ENCODE measurements around the gene LCLAT1.

Gene LCLAT1

DNA sequence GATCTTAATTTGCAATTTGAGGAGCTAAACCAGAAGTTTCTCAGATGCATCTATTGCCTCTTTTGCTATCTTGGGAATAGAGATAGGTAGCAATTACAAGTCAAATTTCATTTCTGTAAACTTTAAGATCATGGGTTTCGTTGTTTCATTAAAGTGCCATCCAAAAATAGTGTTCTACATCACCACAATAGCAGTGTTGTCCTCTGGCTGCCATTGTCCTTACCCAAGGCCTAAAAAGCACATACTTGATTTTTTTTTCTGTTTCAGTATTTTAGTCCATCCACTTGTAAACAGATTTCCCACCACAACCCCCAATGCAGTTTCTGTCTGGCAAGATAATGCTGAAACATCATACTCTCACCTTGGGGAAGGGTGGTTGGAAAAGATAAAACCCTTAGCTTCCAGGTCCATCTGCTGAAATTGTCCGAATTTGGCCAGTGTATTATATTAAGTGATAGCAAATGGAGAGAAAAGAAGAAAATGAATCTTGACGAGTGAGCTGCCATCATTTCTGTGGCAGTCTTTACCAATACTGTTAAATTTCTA is 136.2 kb downstream of the LCLAT1 start:
- CTCF ChIA-PET = no interaction called here
- Histone ChIP-seq H3K27me3 (replicated peaks in 2 of 5; ENCODE audit: control insufficient read depth in 4 of 5, insufficient read depth in 5 of 5, low read length in 4 of 5) (no peaks in the 10 kb centered on the region), H3K36me3 (ENCODE audit: control insufficient read depth in 4 of 4, insufficient read depth in 4 of 4, low read length in 3 of 4) (peaks cover 0 to 7% (median 1%) of the 10 kb centered on the region in 4 experiments), H3K27ac (ENCODE audit: insufficient read depth in 1 of 2, low read depth in 1 of 2, low read length in 2 of 2, poor library complexity in 1 of 2, severe bottlenecking in 2 of 2) (no peak overlapping the region), H3K4me3 (ENCODE audit: control insufficient read depth in 1 of 7, extremely low read depth in 1 of 7, insufficient read depth in 4 of 7, low read depth in 2 of 7, low read length in 6 of 7) (no peak overlapping the region), H3K9me3 (ENCODE audit: control extremely low read depth in 1 of 5, control insufficient read depth in 4 of 5, insufficient read depth in 2 of 5, low read depth in 1 of 5, low read length in 4 of 5) (peaks cover 0 to 4% (median 0%) of the 10 kb centered on the region in 5 experiments), H3K4me1 (ENCODE audit: control extremely low read depth in 1 of 4, control insufficient read depth in 4 of 4, insufficient read depth in 4 of 4, low read length in 3 of 4) (peaks cover 4 to 17% (median 5%) of the 10 kb centered on the region in 4 experiments)
- 100% methylated on average over 2 of the region's 3 CpGs for WGBS (ENCODE audit: insufficient coverage)
- peak in 2 of 3 donors; percentile 3 to 28 for DNase-seq
- POLR2A ChIA-PET = interaction anchor here (0.6 kb wide), 1 partner anchor 89 kb away, joined by 3 read pairs; no protein-coding TSS in a partner anchor

DNA sequence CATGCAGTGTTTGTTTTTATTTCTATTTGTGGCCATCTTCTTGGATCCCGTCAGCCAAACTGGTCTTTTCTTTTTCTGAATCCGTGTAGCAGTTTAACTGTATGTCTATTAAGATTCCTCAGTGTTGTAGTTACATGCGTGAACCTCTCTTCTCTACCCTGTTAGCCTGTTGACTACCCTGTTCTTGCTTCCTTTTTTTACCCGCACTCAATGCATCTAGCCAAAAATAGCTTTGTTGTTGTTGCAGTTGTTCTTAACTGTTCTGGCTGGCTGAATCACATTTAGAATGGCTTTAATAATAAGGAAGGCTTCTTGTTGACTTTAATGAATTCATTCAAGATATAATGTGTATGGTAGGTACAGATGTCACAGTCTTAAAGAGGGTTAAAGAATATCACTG is 137.1 kb downstream of the LCLAT1 start:
- no CpG with 5 or more reads among the region's 4 CpGs for whole genome bisulfite sequencing (ENCODE audit: insufficient coverage)
- peaks cover 4 to 17% (median 5%) of the 10 kb centered on the region in 4 experiments for H3K4me1 ChIP-seq (ENCODE audit: control extremely low read depth in 1 of 4, control insufficient read depth in 4 of 4, insufficient read depth in 4 of 4, low read length in 3 of 4)
- peaks cover 0 to 4% (median 0%) of the 10 kb centered on the region in 5 experiments for H3K9me3 ChIP-seq (ENCODE audit: control extremely low read depth in 1 of 5, control insufficient read depth in 4 of 5, insufficient read depth in 2 of 5, low read depth in 1 of 5, low read length in 4 of 5)
- H3K4me3 ChIP-seq (ENCODE audit: control insufficient read depth in 1 of 7, extremely low read depth in 1 of 7, insufficient read depth in 4 of 7, low read depth in 2 of 7, low read length in 6 of 7) = no peak overlapping the region
- H3K27ac ChIP-seq (ENCODE audit: insufficient read depth in 1 of 2, low read depth in 1 of 2, low read length in 2 of 2, poor library complexity in 1 of 2, severe bottlenecking in 2 of 2) = no peak overlapping the region
- ChIA-PET POLR2A (interaction anchor here (0.6 kb wide), 1 partner anchor 90 kb away, joined by 3 read pairs; no protein-coding TSS in a partner anchor), CTCF (no interaction called here)
- H3K36me3 ChIP-seq (ENCODE audit: control insufficient read depth in 4 of 4, insufficient read depth in 4 of 4, low read length in 3 of 4) = peaks cover 0 to 7% (median 1%) of the 10 kb centered on the region in 4 experiments
- DNase-seq = peak in 2 of 3 donors; percentile 30 to 48
- no peaks in the 10 kb centered on the region for H3K27me3 ChIP-seq (replicated peaks in 2 of 5; ENCODE audit: control insufficient read depth in 4 of 5, insufficient read depth in 5 of 5, low read length in 4 of 5)

DNA sequence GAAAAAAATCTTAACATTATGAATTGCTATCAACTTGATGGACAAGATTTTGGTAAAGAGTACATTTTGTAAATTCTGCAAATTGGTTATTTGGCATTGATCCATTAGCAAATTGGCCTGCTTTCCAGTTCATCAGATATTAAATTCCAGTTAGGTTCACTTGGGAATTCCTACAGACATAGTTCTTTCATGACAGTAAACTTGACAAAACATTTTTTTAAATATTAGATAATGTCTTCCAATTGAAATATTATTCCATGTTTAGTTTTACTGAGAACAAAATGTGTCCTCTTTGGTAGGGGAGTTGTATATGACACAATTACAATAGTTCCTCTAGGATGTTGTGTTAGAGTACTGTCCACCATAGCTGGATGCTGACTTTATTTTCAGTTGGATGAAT is 141.9 kb downstream of the LCLAT1 start:
- CTCF ChIA-PET = no interaction called here
- Histone ChIP-seq H3K27ac (ENCODE audit: insufficient read depth in 1 of 2, low read depth in 1 of 2, low read length in 2 of 2, poor library complexity in 1 of 2, severe bottlenecking in 2 of 2) (no peak overlapping the region), H3K9me3 (ENCODE audit: control extremely low read depth in 1 of 5, control insufficient read depth in 4 of 5, insufficient read depth in 2 of 5, low read depth in 1 of 5, low read length in 4 of 5) (peaks cover 0 to 4% (median 0%) of the 10 kb centered on the region in 5 experiments), H3K27me3 (replicated peaks in 2 of 5; ENCODE audit: control insufficient read depth in 4 of 5, insufficient read depth in 5 of 5, low read length in 4 of 5) (no peaks in the 10 kb centered on the region), H3K4me1 (ENCODE audit: control extremely low read depth in 1 of 4, control insufficient read depth in 4 of 4, insufficient read depth in 4 of 4, low read length in 3 of 4) (peaks cover 1 to 5% (median 3%) of the 10 kb centered on the region in 4 experiments), H3K4me3 (ENCODE audit: control insufficient read depth in 1 of 7, extremely low read depth in 1 of 7, insufficient read depth in 4 of 7, low read depth in 2 of 7, low read length in 6 of 7) (no peak overlapping the region), H3K36me3 (ENCODE audit: control insufficient read depth in 4 of 4, insufficient read depth in 4 of 4, low read length in 3 of 4) (peaks cover 0 to 5% (median 1%) of the 10 kb centered on the region in 4 experiments)
- POLR2A ChIA-PET = no interaction called here
- no peak for DNase-seq

DNA sequence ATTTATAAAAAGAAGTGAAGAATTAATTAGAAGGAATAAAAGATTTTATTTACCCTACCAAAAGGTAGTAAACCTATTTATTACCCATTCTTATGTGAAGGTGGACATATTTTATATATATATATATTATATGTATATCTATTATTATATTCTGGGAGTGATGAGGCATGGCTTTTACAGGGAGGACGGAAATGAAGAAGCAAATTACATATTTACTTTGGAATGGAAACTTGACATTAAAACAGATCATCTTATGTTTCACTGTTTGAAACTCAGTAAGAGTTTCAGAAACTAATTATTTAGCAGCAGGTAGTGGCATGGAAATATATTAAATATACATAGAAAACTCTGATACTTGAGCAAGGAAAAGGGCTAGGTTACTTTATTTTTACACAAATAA is 143.4 kb downstream of the LCLAT1 start:
- ChIA-PET CTCF (no interaction called here), POLR2A (no interaction called here)
- Histone ChIP-seq H3K36me3 (ENCODE audit: control insufficient read depth in 4 of 4, insufficient read depth in 4 of 4, low read length in 3 of 4) (peaks cover 0 to 3% (median 0%) of the 10 kb centered on the region in 4 experiments), H3K4me3 (ENCODE audit: control insufficient read depth in 1 of 7, extremely low read depth in 1 of 7, insufficient read depth in 4 of 7, low read depth in 2 of 7, low read length in 6 of 7) (no peak overlapping the region), H3K4me1 (ENCODE audit: control extremely low read depth in 1 of 4, control insufficient read depth in 4 of 4, insufficient read depth in 4 of 4, low read length in 3 of 4) (no peaks in the 10 kb centered on the region), H3K27me3 (replicated peaks in 2 of 5; ENCODE audit: control insufficient read depth in 4 of 5, insufficient read depth in 5 of 5, low read length in 4 of 5) (no peaks in the 10 kb centered on the region), H3K9me3 (ENCODE audit: control extremely low read depth in 1 of 5, control insufficient read depth in 4 of 5, insufficient read depth in 2 of 5, low read depth in 1 of 5, low read length in 4 of 5) (no peaks in the 10 kb centered on the region), H3K27ac (ENCODE audit: insufficient read depth in 1 of 2, low read depth in 1 of 2, low read length in 2 of 2, poor library complexity in 1 of 2, severe bottlenecking in 2 of 2) (no peak overlapping the region)
- whole genome bisulfite sequencing (ENCODE audit: insufficient coverage) = no CpG with 5 or more reads among the region's 1 CpG
- no peak for DNase-seq

DNA sequence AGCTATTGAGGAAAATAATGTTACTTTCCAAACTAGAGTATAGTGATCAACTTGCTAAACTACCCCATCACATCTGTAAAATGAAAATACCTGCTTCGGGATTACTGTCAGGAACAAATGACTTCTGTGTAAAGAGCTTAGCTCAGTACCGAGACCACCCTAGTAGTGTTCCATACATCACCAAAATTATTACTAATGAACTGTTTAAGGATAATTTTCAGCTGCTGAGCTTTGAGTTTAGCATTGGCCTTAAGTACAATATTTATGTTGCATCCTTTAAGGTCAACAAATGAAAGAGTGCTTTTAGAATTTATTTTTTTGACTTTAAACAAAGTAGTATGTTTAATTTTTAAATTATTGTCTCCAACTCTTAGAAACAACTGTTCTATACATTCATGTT is 144.1 kb downstream of the LCLAT1 start:
- peaks cover 0 to 4% (median 0%) of the 10 kb centered on the region in 4 experiments for H3K36me3 ChIP-seq (ENCODE audit: control insufficient read depth in 4 of 4, insufficient read depth in 4 of 4, low read length in 3 of 4)
- no peak for DNase-seq
- no peak overlapping the region for H3K4me3 ChIP-seq (ENCODE audit: control insufficient read depth in 1 of 7, extremely low read depth in 1 of 7, insufficient read depth in 4 of 7, low read depth in 2 of 7, low read length in 6 of 7)
- 100% methylated on average over 1 of the region's 2 CpGs for WGBS (ENCODE audit: insufficient coverage)
- peaks cover 0 to 5% (median 0%) of the 10 kb centered on the region in 5 experiments for H3K9me3 ChIP-seq (ENCODE audit: control extremely low read depth in 1 of 5, control insufficient read depth in 4 of 5, insufficient read depth in 2 of 5, low read depth in 1 of 5, low read length in 4 of 5)
- H3K27me3 ChIP-seq (replicated peaks in 2 of 5; ENCODE audit: control insufficient read depth in 4 of 5, insufficient read depth in 5 of 5, low read length in 4 of 5) = no peaks in the 10 kb centered on the region
- POLR2A ChIA-PET = no interaction called here
- no peaks in the 10 kb centered on the region for H3K4me1 ChIP-seq (ENCODE audit: control extremely low read depth in 1 of 4, control insufficient read depth in 4 of 4, insufficient read depth in 4 of 4, low read length in 3 of 4)
- CTCF ChIA-PET = no interaction called here
- H3K27ac ChIP-seq (ENCODE audit: insufficient read depth in 1 of 2, low read depth in 1 of 2, low read length in 2 of 2, poor library complexity in 1 of 2, severe bottlenecking in 2 of 2) = no peak overlapping the region

DNA sequence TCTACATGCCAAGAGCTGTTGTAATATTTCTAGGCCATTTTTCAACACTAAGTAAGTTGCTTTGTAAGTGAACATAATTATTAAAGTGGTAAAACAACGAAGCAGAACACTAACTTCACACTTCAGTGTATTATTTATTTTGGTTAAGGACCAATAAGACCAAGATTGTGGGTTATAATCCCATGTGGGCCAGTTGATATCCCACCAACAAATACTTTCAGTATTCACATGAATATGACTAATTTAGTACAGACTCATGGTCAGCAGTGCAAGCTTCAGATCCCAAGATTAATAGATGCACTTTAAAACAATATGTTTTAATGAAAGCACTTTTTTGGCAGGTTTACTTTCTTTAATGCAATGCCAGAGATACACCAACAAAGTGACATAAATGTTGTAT is 154.3 kb downstream of the LCLAT1 start:
- no peaks in the 10 kb centered on the region for H3K4me1 ChIP-seq (ENCODE audit: control extremely low read depth in 1 of 4, control insufficient read depth in 4 of 4, insufficient read depth in 4 of 4, low read length in 3 of 4)
- no CpG with 5 or more reads among the region's 1 CpG for WGBS (ENCODE audit: insufficient coverage)
- ChIA-PET POLR2A (no interaction called here), CTCF (interaction anchor here (0.7 to 1.3 kb wide), 2 partner anchors 110 to 357 kb away, joined by 3 to 4 read pairs; no protein-coding TSS in a partner anchor)
- no peak overlapping the region for H3K27ac ChIP-seq (ENCODE audit: insufficient read depth in 1 of 2, low read depth in 1 of 2, low read length in 2 of 2, poor library complexity in 1 of 2, severe bottlenecking in 2 of 2)
- H3K36me3 ChIP-seq (ENCODE audit: control insufficient read depth in 4 of 4, insufficient read depth in 4 of 4, low read length in 3 of 4) = peaks cover 0 to 7% (median 2%) of the 10 kb centered on the region in 4 experiments
- DNase-seq = no peak
- H3K4me3 ChIP-seq (ENCODE audit: control insufficient read depth in 1 of 7, extremely low read depth in 1 of 7, insufficient read depth in 4 of 7, low read depth in 2 of 7, low read length in 6 of 7) = no peak overlapping the region
- no peaks in the 10 kb centered on the region for H3K27me3 ChIP-seq (replicated peaks in 2 of 5; ENCODE audit: control insufficient read depth in 4 of 5, insufficient read depth in 5 of 5, low read length in 4 of 5)
- H3K9me3 ChIP-seq (ENCODE audit: control extremely low read depth in 1 of 5, control insufficient read depth in 4 of 5, insufficient read depth in 2 of 5, low read depth in 1 of 5, low read length in 4 of 5) = peaks cover 0 to 16% (median 0%) of the 10 kb centered on the region in 5 experiments

DNA sequence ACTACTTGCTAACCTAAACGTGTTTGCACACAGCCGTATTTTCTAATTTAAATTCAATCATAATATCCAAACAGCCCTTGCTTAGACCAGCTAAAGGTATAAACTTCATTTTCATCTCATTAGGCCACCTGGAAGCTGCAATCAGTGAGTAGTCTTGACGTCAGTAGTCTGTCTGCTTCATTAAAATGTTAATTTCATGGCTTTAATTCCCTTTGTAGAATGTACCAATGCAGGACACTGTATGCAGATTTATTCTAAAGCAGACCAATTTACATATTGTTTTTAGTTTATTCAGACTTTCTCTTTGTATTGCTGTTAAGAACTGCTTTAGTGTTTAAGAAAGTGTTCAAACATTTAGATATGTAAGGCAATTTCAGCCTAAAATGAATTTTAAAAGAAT is 158.2 kb downstream of the LCLAT1 start:
- CTCF ChIA-PET = no interaction called here
- H3K36me3 ChIP-seq (ENCODE audit: control insufficient read depth in 4 of 4, insufficient read depth in 4 of 4, low read length in 3 of 4) = peaks cover 0 to 4% (median 1%) of the 10 kb centered on the region in 4 experiments
- no peak overlapping the region for H3K4me3 ChIP-seq (ENCODE audit: control insufficient read depth in 1 of 7, extremely low read depth in 1 of 7, insufficient read depth in 4 of 7, low read depth in 2 of 7, low read length in 6 of 7)
- DNase-seq = no peak
- no peak overlapping the region for H3K27ac ChIP-seq (ENCODE audit: insufficient read depth in 1 of 2, low read depth in 1 of 2, low read length in 2 of 2, poor library complexity in 1 of 2, severe bottlenecking in 2 of 2)
- POLR2A ChIA-PET = no interaction called here
- no peaks in the 10 kb centered on the region for H3K4me1 ChIP-seq (ENCODE audit: control extremely low read depth in 1 of 4, control insufficient read depth in 4 of 4, insufficient read depth in 4 of 4, low read length in 3 of 4)
- 100% methylated on average over 2 of the region's 3 CpGs for WGBS (ENCODE audit: insufficient coverage)
- no peaks in the 10 kb centered on the region for H3K9me3 ChIP-seq (ENCODE audit: control extremely low read depth in 1 of 5, control insufficient read depth in 4 of 5, insufficient read depth in 2 of 5, low read depth in 1 of 5, low read length in 4 of 5)
- no peaks in the 10 kb centered on the region for H3K27me3 ChIP-seq (replicated peaks in 2 of 5; ENCODE audit: control insufficient read depth in 4 of 5, insufficient read depth in 5 of 5, low read length in 4 of 5)

All from common myeloid progenitor, CD34-positive (primary cell).